Caki2 (cell line): ENCODE results near the gene RNF126. TPM values are rescaled to one million over a fixed set of nuclear protein-coding genes. Genes with fewer than 3 reads are reported as not detected.
"Not testable (repeated sequence)": the region's sequence is repeated elsewhere in the genome, so short reads cannot be mapped to it uniquely, and the experiment has no call there.

ENCODE experiments used
- DNase-seq: peaks from one replicate; pipeline ENCODE4 v3.0.0-alpha.2; 2015; ENCODE audit warnings: low read depth
- in situ Hi-C: cut with HindIII; loops from 2 replicates; pipeline ENCODE4 v1.10.0; 2016; ENCODE audit warnings: low sequenced_read_pairs, low pct_unique_long_range_greater_than_20kb, mixed read lengths
- total RNA-seq: library from RNA; depleted of rRNA; stranded (reverse); fragments of >200 nt; shearing (Covaris generic); gene quantifications from 2 replicates; pipeline ENCODE4 v1.2.3, GENCODE V29; 2014; ENCODE audit warnings: low replicate concordance

Gene RNF126
- total RNA-seq, 1 experiment from 2014 or later = 21.3 TPM

DNA sequence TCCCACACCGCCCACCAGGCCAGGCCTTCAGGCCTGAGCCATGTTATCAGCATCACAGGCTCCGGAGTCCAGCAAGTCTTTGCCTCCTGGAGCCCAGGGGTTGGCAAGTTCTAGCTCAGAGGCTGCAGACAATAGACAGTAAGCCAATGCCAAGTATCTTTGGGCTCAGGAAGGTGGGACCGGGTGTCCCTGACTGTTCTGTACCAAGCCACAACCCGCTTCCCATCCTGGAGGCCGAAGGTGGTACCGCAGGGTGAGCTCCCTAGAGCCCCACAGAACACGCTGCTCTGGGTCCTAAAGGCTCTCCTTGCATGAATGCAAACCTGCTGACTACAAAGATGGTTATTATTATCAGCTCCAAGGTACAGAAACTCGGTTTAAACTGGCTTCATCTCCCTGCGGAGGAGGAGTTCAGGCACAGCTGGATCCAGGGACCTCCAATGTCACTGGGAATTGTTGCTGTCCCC, 7.6 kb upstream of the RNF126 start:
- DNase-seq = no peak
- in situ Hi-C loops = no loop called here

DNA sequence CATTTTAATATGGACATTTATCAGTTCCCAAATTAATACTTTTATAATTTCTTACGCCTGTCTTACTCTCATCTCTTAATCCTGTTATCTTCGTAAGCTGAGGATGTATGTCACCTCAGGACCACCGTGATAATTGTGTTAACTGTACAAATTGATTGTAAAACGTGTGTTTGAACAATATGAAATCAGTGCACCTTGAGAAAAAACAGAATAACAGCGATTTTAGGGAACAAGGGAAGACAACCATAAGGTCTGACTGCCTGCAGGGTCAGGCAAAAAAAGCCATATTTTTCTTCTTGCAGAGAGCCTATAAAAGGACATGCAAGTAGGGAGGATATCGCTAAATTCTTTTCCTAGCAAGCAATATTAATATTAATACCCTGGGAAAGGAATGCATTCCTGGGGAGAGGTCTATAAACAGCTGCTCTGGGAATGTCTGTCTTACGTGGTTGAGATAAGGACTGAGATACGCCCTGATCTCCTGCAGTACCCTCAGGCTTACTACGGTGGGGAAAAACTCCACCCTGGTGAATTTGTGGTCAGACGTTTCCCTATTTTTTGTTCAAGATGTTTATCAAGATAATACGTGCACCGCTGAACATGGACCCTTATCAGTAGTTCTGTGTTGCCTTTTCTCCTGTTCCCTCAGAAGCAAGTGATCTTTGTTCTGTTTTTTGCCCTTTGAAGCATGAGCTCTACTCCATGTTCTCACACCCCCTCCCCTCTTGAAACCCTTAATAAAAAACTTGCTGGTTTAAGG, 5.8 kb upstream of the RNF126 start:
- in situ Hi-C loops, DNase-seq: not testable (repeated sequence)

DNA sequence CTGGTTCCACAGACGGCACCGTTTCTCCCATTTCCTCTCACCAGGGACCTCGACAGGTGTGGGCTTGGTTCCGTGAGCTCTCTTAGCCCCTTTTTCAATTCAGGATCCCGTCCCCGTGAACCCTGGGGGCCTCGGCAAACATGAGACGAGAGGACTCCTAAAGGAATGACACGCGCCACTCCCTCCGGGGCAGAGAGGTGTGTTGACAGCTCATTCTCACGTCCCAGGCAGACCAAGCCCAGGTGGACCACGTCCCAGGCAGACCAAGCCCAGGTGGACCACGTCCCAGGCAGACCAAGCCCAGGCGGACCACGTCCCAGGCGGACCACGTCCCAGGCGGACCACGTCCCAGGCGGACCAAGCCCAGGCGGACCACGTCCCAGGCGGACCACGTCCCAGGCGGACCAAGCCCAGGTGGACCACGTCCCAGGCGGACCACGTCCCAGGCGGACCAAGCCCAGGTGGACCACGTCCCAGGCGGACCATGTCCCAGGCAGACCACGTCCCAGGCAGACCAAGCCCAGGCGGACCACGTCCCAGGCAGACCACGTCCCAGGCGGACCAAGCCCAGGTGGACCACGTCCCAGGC, 4.1 kb upstream of the RNF126 start:
- in situ Hi-C loops, DNase-seq: not testable (repeated sequence)

DNA sequence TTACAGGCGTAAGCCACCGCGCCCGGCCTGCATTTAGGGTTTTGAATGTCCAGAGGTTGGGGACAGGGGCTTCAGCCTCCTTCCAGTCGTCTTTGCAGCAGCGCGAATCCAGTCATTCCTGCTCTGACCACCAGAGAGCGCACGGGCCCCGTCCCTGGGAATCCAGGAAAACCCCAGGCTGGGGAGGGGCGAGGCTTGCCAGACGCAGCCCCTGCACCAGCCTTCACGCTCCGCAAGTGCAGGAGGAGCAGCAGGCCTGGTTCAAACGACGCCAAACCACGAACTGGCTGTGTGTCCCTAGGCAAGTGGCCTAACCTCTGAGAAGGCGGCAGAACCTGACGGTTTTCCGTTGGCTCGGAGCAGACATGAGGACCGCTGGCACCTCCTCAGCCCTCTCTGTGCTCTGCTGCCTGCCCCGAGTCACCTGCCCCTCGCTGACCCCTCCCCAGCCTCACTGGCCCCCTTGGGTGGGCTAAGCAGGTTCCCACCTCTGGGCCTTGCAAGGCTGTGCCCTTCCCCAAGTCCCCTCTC, 2.0 kb upstream of the RNF126 start:
- in situ Hi-C loops = no loop called here
- DNase-seq = peak; percentile 64

DNA sequence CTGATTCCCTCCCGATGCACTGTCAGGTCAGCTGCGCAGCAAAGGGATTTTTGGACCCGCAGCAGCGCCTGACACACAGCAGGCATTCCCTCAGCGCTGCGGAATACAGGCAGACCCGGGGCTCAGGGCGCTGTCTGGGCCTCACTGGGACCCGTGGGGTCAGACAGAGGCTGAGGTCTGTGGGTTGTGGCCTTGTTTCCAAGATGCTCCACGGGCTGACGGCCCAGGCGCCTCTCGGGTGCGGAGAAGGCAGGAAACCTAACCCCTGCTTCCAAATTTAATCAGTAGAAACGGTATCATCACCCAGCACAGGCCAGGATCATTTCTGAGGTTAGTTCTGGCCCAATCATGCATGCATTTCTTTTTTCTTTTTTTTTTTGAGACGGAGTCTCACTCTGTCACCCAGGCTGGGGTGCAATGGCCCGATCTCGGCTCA, 686 bp upstream of the RNF126 start:
- in situ Hi-C loops = no loop called here
- no peak for DNase-seq

DNA sequence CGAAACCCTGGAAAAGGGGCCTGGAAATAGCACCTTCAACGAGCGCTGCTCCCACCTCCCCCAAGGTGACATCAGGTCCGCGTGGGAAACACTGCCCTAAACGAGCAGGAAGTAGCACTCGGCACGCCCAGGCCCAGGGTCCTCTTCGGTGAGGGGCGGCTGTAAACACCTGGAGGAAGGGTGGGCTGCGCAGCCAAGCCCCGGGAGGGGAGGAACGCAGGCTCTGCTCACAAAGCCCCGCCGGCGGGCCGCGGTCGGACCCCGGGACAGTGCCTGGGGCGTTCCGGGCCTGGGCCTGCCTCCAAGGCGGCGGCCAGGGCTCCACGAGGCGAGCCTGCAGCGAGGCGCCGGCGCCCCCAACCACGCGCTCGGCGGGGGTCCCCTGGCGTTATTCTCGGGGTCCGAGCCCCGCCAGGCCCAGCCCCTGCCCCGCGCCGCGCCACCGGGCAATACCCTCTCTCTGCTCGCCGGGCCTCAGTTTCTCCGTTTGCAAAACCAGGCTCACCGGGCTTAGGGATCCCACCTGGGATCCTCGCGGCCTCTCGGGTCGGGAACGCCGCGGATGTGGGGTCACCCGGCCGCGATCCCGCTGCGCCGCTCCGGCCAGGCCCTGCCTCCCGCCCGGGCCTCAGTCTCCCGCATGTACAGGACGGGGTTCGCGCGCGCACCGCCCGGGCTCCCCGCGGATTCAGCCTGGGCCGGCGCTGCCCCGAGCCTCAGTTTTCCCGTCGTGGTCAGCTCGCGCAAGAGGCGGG, 630 bp downstream of the RNF126 start:
- DNase-seq = peak; percentile 36
- in situ Hi-C loops = no loop called here

DNA sequence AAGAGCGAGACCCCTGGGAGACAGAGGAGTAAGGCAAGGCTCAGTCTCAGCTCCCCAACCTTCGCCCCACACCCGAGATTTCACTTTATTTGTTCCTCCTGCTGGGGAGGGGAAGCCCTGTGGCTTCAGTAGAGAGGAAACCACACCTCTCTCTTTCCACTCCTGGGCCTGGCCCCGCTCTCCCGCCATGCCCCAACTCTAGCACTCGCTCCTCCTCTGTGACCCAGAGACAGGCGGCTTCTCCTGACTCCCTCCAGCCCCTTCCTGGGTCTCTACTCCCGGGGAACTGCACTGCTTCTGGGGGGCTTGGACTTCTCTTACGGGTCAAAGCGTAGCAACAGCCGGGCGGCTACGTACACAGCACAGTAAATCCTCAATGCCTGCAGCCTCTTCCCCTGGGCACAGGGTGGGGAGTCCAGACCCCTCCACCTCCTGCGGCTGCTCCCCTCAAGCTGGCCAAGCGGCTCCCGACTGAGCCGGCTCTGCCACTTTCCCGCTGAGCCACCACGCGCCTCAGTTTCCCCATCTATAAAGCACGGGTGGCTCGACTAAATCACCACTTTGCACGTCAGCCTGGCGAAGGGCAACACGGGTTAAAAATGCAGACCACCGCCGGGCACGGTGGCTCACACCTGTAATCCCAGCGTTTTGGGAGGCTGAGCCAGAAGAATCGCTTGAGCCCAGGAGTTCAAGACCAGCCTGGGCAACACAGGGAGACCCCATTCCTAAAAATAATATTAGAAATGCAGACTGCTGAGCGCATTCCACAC, 1.4 kb downstream of the RNF126 start:
- no peak for DNase-seq
- in situ Hi-C loops = no loop called here

DNA sequence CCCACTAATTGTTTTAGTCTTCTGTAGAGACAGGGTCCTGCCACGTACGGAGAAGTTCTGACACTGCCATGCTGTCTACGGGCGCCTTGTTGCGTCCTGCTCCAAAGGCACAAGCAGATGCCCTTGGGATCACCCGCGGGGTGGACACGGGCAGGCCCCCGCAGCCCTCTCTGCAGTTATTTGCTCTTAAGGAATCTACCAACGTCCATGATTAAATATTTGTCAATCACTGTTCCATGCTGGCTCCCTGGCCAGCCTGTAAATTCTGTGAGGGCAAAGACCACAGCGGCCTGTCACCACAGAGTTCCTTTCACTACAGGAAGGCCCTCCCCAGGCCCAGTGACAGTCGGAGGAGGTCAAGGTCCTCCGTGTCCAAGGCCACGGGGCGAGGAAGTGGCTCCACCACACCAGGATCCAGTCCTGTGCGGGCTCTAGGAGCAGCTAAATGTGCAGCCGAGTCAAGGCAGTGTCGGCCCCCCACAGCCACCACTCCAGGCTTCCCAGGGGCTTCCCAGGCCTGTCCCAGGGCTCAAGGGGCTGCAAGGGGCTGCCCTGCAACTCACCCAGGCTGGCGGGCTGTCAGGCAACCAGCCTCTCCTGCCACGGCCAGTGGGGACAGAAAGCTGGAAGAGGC, 2.1 kb downstream of the RNF126 start:
- in situ Hi-C loops = no loop called here
- DNase-seq = no peak

DNA sequence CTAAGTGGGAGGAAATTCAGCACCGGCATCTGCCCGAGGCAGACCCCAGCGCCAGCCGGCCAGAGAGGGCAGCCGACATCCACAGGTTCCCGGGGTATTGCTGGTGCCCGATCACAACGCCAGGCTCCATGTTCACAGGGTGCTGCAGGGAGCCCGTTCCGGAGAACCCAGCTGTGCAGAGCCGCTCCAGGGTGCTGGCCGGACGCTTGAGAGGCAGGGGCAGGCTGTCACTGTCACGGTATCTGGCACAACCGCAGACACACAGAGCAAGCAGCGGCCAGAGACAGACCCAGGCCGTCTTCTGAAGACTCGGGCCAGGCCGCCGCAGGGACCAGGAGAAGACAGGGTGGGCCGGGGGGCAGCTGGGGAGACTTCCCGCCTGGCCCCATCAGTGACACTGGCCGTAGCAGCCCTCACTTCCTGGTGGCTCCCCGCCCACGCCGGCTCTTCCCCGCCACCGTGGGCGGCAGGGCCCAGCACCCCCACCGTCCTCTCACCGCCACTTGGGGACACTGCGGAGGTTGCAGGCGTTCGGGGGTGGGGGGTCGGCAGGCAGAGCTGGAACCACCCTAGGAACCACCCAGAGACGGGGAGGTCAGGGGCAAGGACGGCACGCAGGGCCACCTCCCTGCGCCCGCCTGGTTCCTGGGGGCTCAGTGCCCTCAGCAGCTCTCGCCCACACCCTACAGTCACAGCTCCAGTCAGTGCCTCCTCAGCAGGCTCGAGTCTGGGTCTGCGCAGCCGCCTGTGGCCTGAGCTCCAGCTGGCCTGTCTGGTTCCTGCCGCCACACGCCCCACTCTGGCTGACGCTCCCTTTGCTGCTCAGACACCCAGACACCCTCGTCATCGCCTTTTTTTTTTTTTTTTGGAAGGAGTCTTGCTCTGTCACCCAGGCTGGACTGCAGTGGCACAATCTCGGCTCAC, 3.8 kb downstream of the RNF126 start:
- in situ Hi-C loops = no loop called here

DNA sequence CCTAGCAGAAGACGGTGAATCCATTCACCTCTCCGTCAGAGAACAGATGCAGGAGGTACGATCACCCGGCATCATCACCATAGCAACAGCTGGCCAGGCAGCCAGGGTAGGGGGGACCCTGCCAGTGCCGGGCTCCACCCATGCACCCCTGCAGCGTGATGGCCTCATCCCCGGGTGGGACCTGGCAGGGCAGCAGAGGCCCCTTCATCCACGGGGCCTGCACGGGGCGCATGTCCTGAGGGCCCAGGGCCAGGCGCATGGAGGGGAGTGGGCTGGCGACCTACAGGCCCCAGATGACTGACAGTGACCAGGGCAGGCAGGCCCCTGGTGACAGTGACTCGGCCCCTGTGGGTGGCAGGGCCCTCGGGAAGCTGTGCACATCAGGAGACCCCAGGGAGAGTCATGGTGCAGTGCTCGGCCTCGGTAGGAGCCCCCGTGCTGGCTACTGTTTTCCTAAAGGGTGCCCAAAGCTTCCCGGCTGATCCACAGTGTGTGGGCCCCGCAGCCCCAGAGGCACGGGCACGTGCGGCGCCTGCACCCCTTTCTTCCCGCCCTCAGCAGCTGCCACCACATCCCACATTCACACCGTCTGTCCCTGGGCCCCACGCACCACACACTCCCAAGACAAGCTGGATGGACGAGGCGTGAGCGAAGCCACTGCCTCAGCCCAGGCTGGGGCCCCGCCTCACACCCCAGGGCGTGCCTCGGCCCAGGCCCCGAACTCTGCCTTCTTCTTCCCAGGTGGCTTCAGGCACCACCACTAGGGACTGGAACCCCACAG, 4.8 kb downstream of the RNF126 start:
- DNase-seq = no peak
- in situ Hi-C loops = no loop called here

More for the DNA sequence above, 3.8 kb downstream of the RNF126 start:
- no peak for DNase-seq

DNA sequence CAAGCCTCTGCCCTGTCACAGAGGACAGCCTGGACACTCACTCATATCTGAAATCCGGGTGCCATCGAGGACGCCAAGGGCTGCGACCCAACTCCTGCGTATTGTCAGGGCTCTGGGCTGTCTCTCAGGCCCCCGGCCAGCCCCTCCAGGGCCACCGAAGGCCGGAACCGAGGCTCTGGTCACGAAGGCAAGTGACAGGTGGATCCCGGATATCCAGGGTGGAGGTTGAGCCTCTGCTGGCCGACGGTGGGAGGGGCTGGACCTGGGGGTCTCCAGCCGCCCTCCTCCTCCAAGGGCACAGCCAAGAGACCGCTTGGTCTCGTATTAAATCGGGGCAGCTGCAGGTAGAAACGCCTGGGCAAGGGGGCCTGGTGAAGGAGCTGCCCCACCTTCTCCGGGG, 5.4 kb downstream of the RNF126 start:
- DNase-seq = no peak
- in situ Hi-C loops = no loop called here

DNA sequence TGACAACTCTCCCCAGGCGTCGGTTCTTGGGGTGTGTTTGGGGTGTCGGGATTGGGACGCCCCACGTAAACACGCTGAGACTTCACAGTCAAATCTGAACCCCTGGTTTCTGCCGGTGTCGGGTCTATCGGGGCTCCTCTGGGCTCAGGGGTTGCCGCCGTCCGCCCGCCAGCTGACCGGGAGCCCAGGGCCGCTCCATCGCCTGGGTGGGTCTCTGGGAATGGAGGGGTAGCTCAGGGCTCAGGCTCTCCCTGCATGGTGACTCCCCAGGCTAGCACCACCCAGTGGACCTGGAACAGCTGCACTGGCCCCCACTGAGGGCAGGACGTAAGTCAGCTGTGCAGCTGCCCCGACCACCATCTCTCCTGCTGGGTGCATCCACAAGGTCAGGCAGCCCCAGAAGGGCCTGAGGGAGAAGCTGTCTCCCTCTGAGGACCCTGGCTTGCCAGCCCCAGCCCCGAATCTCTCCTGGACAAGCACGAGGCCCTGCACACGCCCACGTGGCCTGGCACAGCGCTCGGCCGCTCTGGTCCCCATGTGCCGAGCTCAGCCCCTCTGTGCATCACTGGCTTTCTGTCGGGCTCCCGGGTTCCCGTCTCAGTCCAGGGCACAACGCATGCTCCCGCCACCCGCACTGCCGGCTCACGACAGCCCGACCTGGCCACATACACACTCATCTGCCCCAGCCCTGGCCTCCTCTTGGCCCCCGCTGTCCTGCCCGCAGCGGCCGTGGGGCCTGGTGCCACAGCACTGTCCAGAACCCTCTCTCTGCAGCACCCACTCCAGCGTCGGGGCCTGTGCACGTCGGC, 6.1 kb downstream of the RNF126 start:
- in situ Hi-C loops = no loop called here
- no peak for DNase-seq

DNA sequence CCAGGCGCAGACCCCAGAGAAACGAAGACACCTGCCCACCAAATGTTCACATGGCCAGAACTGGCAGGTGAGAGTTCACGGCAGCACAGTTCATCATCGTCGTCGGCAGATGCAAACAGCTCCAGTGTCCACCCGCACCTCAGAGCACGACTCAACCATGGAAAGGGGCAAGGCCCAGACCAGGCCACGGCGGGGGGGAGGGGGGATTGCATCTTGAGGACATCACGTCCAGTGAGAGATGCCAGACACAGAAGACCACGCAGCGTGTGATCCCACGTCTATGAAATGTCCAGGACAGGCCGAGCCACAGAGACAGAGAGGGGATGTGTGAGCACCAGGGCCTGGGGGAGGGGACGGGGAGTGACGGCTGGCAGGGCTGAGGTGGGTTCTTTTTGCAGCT, 7.3 kb downstream of the RNF126 start:
- no peak for DNase-seq
- in situ Hi-C loops = no loop called here

DNA sequence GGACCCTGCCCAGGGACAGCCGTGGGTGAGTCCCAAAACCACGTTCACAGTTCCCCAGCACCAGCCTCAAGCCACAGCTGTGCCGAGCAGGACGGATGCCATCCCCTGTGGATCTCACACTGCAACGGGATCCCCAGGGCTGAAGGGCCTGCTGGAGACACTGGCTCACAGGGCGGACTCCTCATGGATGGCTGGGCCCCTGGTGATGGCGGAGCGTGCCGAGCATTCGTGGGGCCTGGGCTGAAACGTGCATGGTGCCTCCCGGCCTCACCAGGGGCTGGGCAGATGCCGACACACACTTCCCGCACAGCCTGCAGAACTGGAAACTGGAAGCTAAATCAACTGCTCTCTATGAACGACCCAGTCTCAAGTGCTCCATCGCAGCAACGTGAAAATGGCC, 9.6 kb downstream of the RNF126 start:
- in situ Hi-C loops = no loop called here
- DNase-seq = no peak
